Frontal cortex (tissue), 4 donors: ENCODE data around the gene SLX9. TPM values are rescaled to one million over a fixed set of nuclear protein-coding genes. Genes with fewer than 3 reads are reported as not detected.

Experiments used
- DNase-seq, 2 donors: peaks; one replicate each; pipeline ENCODE4 v3.0.0; 2012; ENCODE audit warnings: low spot score in 2 of 2
- FAIRE-seq: peaks from 2 replicates; lab custom pipeline; 2012; peaks lifted over from hg19 to GRCh38; lab: Jason Lieb, UNC
- total RNA-seq: library from RNA; depleted of rRNA; stranded (reverse); fragments of >200 nt; gene quantifications from one replicate; pipeline ENCODE4 v1.2.3, GENCODE V29; 2014
- donor health status: control.
- donor health status: control.
- donor health status: control.

The SLX9 gene
- total RNA-seq, 1 donor from 2014 or later, result 7.3 TPM

DNA sequence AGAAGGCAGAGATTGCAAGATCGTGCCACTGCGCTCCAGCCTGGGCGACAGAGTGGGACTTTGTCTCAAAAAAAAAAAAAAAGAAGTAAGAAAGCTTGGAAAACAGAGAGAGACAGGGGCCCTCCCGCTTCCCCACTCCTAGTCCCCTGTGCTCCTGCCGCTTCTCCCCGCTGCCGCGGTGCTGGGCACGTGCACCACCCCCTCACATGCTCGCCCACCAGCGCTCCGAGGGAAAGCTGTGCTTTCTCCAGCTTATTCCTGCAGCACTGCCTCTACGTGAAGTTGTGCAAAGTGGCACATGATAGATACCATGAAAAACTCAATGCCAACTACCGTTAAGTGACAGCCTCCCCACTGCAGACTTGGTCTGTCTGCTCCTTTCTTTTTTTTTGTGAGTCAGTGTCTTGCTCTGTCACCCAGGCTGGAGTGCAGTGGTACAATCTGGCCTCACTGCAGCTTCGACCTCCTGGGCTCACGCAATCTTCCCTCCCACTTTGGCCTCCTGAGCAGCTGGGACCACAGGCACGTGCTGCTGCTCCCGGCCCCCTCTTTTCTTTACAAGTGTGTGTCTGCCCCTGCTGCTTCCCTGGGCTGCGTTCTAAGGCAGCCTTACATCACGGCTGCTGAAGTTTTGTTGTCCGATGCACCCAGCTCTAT, 15.4 kb downstream of the SLX9 start:
- no peak for FAIRE-seq
- no peak for DNase-seq

DNA sequence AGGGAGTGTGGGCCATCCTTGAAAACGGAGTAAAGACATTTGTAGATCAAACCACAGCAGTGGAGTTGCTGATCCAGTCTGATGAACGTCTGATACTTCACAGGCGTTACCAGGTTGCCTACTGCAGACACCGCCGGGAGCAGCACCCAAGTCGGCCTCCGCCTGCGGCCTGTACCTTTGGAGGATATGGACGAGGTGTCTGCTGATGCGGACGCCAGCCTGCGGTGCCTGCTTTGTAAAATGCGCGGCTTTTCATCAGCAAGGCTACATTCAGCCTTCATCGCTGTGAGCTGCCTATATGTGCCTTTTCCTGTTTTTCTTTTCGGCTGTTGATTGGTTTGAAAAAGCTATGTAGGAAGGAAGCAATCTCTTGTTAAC, 16.0 kb downstream of the SLX9 start:
- FAIRE-seq (no peak), DNase-seq (no peak)

DNA sequence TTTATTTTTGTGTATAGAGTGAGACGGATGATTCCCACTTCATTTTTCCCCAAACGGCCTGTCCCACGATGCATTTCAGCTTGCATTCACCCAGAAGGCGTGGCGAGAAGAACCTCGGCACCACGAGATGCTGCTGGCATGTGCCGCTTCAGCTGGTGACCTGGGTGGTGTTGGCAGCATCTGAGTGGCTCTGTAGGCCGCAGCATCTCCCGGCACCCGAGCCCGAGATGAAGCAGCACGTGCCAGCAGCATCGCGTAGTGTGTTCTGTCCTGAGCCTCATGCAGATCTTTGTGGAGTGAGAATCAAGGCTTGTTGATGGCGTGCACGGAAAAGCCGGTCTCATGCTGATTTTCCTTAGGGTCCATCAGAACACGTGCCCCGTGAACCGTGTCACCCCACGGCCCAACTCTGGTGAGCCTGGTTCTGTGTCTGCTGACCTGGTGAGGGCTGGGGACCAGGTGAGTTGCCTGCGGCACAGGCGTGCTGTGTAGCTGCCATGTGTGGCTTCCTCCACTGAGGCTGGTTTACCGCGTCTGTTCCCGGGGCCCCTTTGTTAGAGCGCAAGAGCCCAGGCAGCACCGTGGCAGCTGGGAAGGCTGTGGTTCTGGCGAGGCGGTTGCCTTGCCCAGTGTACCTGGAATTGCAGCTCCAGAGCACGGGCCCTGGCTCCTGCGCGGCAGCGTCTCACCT, 16.7 kb downstream of the SLX9 start:
- DNase-seq, result no peak
- FAIRE-seq, result no peak

DNA sequence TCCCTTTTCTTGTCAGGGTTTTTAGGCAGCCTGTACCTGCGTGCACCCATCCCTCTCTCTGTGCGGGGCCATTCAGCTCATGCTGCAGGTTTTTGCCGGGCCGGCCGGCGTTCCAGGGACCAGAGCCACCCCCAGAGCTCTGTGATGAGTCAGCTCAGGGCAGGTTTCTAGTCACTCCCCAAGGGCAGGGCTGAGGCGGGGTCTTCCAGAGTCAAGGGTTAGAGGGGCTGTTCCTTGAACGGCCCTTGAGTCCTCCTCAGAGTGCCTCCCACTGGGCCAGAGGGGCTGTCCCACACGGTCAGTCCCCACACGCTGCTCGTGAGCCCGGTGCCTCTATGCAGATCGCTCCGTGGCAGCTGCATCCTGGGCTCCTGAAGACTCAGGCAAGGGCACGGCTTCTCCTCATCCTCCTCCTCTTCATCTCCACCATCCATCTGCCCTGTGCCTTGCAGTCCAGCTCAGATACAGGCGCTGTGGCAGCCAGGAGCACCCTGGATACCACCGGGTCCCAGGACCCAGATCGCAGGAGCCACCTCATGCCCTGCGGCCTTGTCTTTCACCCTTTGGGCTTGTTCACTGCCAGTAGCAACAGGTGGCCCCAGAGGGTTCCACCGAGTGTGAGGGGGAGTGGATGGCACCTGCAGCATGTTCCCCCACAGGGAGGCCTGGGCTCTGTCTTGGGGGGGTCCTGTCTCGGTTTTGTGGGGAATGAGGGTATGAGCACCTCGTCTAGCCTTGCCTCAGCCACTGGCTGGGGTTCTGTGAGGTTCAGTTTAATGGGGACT, 17.4 kb downstream of the SLX9 start:
- FAIRE-seq (no peak), DNase-seq (no peak)

DNA sequence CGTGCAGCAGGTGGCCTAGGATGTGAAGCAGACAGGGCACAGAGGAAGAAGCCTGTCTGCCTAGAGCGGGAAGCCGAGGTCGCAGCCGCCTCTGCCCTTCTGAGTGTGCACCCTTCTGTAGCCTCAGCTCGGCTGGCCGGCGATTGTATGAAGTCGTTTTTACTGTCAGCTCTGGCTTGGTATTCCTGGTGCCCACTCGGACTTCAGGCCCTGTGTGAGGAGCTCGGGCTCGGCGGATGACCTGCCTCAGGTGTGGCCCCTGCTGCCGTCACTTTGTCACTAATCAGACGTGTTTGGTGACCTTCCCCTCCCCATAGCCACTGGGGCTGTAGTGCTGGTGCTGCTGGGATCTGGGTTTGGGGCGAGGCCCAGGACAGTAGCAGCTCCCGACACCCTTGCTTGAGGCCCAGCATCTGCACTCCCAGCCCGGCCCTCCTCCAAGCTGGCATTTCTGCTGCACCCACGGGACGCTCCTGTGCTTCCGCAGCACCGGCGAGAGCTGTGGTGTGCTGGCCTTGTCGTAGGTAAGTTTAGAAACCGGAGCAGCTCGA, 18.1 kb downstream of the SLX9 start:
- no peak for FAIRE-seq

DNA sequence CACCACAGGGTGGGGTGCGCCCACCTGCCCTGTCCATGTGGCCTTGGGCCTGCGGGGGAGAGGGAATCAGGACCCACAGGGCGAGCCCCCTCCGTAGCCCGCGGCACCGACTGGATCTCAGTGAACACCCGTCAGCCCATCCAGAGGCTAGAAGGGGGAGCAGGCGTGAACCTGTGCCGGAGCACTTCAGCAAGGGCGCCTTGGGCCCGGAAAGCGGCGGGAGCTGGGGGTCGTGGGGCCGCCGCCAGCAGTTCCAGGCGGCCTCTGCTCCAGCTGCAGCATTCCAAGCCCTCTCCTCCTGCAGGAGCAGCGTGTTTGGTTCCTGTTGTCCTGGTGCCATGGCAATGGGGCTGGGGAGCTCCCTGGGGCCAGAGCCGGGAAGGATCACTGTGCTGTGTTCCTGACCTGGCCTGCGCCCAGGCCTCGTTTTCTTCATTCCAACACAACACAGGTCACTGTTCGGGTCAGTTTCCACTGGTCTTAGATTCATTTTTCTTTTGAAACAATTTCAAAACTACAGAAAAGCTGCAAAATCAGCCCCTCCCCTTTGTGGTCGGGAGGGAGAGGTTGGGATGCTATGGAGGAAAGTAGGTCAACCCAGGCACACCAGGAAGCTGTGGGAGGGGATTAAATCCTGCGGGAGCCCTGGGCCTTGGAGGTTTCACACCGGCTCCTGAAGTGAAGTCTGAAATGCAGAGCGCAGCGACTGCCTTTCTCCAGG, 18.8 kb downstream of the SLX9 start:
- DNase-seq, result peak in 1 of 2 donors; percentile 56
- no peak for FAIRE-seq

More for the DNA sequence above, 18.1 kb downstream of the SLX9 start:
- no peak for DNase-seq

DNA sequence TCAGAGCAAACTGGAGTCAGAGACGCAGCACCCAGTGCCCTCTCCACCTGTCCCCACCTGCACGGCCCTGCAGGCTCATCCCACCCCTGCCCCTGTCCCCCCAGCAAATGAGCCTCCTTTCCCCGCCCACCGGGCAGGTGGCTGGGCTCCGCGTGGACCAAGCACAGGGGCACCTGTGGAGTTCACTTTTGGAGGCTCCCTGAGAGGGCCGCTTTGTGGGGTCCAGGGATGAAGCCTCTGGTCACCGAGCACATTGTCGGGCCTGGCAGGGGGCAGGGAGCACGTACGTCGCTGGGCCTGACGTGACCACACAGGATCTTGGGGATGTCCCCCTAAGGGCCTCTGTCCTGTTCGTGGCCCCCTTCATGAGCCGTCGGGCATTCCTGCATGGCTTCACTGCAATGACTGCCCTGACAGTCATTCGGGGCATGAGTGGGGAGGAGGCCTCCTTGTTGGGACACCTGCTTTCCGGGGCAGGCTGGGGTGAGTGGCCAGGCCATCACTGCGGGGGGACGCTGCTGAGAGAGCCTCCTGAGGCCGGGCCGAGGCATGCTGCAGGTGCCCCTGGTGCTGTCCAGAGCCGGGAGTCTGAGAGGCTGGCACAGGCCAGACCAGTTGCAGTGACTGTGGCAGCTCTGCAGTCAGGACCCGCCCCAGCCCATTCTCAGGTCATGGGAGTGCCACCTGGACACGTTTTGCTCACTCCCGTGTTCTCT, 19.7 kb downstream of the SLX9 start:
- DNase-seq (no peak), FAIRE-seq (no peak)

DNA sequence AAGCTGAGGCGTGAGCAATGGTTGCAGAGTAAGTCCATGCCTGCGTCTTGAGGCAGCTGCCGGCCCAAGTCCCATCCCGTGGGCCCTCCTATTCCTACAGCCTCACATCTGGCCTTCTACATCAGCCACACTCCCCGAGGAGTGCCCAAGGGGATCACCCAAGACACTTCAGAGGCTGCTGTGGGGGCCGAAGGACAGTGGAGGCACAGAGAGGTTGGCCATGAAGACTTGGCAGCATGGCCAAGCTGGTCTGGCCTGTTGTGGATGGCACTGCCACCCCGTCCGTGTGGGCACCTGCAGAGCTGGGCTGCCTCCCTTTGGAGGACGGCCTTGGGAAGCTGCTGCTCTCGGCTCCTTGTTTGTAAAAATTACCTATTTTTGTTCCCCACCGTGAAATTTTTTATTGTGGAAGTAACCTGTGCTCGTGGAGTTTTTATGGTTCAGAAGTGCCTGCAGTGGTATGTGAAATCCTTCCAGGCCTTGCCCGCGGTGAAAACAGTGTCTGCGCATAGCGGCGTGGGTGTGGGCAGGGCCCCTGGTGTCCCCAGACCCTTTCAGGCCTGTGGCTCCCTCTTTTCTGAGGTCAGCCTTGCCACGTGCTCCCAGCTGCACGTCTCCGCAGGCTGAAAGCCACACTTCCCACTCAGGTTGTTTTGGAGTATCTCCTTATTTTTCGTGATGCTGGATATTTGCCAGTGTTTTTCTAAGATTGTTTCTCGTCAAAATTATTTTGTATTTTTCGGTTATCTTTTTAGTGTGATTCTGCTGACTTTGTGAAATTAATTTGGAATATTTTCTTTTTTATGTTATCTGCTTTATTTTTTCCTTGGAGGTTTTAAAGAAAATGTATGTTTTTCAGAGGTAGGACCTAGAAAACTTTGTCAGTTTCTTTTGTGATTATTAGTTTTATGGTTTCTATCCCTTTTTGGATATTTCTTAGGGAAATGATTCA, 20.6 kb downstream of the SLX9 start:
- FAIRE-seq (peak; percentile 6), DNase-seq (no peak)

DNA sequence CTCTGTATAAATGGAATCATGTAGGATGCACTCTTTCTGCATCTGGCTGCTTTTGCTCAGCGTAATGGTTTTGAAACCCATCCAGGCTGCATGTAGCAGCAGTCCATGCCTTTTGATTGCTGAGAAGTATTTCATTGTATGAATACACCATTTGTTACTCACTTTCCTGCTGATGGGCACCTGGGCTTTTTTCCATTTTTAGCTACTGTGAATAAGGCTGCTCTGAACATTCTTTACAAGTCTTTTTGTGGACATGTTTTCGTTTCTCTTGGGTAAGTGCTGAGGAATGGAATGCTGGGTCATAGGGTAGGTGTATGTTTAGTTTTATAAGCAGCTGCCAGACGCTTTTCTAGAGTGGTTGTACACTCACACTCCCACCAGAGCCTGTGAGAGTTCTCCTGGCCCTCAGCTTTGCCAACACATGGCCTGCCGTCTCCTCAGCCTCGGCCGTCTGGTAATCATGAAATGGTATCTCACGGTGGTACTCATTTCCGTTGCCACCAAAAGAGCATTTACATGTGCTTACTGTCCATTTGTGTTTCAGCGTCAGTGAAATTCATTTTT, 22.7 kb downstream of the SLX9 start:
- FAIRE-seq (no peak), DNase-seq (no peak)

DNA sequence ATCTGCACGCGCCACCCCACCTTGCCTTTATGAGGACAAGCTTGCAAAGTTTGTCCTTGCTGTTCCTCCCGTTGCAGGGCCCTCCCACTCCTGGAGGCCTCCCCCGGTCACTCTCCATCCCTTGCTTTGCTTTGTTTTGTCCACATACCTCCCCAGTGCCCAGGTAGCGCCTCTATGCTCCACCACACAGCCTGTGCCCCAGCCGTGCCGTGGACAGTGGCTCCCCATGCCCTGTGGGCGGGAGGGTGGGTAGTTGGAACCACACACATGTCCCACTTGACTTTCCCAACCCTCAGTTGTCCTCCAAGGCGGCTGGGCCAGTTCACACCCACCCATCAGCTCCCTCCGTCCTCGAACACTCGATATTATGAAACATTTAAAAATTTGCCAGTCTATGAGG, 24.6 kb downstream of the SLX9 start:
- FAIRE-seq, result no peak
- no peak for DNase-seq

DNA sequence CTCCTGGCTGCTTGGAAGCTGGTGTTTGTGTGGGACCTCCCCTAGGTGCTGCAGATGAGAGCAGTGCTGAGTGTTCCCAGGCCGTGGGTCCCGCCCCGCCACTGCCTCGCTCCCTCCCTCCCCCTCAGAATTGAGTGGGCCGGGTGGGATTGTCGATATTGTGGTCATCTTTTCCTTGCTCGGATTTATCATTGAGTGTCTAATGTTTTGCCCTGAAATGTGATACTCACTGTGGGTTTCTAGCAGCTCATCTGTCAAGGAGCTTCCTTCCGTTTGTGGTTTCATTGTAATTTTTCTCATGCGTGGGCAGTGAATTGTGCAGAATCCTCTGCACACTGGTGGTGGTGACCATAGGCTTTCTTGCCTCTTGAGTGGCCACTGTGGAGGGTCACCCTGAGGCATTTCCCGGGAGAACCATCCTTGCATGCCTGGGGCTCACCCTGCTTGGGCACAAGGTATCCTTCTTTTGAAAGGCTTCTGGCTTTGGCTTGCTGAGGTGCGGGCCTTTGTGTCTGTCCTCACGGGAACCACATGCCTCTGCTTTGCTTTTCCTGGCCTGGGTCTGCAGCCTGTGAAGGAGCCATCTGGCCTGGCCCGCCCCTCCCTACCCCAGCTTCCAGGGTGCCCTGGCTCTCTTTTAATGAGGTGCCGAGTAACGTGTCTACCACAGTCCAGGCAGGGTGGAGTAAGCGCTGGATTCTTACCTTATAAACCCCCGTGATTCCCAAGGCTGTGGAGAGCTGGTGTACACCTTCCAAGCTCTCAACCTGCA, 25.6 kb downstream of the SLX9 start:
- FAIRE-seq (no peak), DNase-seq (no peak)

DNA sequence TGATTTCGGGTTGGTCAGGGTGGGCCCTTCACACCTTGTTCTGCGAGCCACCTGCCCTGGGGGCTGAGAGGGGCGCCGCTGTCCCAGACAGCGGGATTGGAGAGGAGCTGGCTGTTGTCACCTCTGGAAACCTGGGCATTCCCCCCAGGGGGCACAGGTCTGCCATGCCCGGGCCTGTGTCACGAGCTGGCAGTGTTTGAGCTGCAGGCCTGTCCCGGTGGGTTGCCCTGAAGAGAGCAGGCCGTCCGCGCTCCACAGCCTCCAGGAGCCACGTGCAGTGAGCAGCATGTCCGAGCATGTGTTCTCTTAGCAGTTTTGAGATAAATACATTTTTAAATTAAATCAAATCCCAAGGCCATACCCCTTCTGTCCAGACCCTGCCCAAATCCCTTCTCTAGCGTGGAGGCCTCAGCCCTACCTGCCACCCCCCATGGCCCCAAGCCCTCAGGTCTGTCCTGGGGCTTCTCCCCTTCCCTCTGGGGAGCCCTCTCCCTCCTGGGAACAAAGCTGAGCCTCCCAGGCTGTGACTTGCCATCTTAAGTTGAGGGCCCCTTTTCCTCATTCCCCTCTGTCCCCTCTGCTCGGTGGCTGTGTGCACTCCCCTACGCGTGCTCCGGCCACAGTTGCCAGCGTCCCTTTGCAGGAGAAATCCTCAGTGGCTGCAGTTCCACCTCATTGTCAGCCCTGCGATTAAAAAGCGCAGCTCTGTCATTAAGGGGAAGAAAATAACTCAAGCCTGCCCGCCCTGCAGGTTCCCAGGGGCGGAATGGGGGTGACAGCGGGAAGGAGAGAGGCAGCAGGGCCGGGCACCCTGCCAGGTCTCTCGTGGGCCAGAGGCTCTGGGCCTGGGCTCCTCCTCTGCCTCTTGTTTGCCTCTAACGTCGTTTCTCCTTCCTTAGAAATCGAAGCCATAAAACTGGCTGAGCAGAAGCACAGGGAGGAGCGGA, 26.6 kb downstream of the SLX9 start:
- no peak for FAIRE-seq
- DNase-seq, result no peak

DNA sequence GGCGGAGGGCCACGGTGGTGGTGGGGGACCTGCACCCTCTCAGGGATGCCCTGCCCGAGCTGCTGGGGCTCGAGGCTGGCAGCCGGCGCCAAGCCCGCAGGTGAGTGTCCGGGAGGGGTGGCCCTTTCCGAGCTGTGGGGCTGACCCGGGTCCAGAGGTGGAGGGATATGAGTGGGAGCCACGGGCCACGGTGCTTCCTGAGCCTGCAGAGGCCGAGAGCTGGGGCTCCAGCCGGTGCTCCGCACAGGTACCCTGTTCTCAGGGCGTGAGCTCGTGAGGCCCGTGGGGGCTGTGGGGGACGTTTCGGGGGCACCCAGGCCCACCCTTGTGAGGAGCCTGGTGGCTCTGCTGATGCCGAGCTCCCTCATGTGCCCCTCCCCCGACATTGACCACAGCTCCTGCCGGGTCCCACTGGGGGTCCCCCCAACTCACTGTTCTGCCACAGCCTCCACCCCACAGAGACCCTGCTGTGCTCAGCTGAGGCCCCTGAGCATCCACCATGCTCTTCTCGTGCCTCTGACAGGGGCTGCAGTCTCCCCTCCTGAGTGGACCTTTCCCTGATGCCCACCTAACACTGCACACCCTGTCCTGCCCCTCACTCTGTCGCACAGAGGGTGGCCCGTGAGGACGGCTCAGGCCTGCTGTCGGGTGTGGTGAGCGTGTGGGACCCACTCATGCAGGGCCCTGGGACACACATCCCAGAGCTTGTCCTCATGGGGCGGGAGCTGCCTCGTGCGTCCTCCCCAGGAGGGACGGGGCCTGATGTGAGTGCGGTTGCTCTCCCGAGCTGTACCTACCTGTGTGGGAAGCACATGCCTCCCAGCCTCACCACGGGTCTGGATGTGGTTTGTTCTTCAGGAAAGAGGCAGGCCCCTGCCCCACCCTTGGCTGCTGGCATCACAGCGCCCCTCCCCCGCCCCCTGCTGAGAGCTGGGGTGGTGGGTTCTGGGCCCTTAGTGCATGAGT, 27.5 kb downstream of the SLX9 start:
- DNase-seq (no peak), FAIRE-seq (no peak)

DNA sequence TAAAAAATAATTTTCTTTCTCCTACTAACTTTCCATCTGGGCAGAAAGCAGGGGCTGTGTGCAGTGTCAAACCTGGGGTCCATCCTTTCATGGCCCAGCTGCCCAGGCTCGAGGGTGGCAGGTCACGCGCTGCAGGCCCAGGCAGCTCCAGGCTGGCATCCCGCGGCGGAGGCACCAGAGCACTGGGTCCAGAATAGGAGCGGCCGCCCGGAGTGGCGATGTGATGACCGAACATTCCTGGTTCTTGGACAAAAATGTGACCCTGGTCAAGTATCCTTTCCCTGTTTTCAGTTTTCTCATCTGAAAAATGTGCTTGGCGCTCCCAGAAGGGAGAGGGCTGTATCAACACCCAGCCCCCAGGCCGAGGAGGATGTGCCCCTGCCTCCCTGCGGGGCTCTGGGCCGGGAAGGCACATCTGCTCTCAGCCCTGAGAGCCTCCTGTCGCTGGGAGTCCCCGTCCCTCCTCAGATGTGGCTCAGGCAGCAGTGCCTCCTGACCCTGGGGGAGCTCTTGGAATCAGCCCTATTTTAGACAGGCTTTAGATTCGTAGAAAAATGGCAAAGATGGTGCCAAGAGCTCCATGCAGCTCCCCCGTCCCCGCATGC, 29.3 kb downstream of the SLX9 start:
- DNase-seq (no peak), FAIRE-seq (no peak)
